Ovary (tissue), 3 donors: ENCODE data around the gene PTRH2.

Experiments used
- EP300 ChIP-seq: sonication (generic); formaldehyde crosslinking; IDR thresholded peaks from one replicate; pipeline ENCODE4 v1.6.1; 2017; ENCODE audit warnings: antibody characterized with exemption
- POLR2A ChIP-seq: fragments of 450-650 bp; IDR thresholded peaks from one replicate; pipeline ENCODE4 v1.6.1; 2017; ENCODE audit warnings: antibody characterized with exemption, mild to moderate bottlenecking, moderate library complexity
- TF ChIP-seq, protein P1 (sequence below), 3 donors: fragments of 450-650 bp in 2 of 3; fragments of 200-600 bp in 1 of 3; IDR thresholded peaks; one replicate each; pipeline versions ENCODE4 v1.5.1 to v1.8.0; 2016 to 2022; ENCODE audit warnings: antibody characterized with exemption in 3 of 3, mild to moderate bottlenecking in 1 of 3
- donor health status: DM: no; HTN: no; CAD: no.

DNA sequence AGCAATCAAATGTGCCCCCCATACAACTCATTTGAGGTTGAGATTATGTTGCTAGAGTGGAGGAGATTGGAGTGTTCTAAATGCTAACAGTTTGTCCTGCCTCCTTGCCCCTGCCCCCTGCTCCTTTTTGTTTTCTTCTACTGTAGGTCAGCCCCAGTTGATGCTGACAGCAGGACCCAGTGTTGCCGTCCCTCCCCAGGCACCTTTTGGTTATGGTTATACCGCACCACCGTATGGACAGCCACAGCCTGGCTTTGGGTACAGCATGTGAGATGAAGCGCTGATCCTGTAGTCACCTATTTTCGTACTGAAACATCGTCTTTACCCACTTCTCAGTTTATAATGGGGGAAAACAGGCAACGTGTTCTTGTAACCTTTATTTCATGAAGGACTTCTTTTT lies 13.6 kb downstream of the PTRH2 start:
- TF ChIP-seq, protein P1, sequence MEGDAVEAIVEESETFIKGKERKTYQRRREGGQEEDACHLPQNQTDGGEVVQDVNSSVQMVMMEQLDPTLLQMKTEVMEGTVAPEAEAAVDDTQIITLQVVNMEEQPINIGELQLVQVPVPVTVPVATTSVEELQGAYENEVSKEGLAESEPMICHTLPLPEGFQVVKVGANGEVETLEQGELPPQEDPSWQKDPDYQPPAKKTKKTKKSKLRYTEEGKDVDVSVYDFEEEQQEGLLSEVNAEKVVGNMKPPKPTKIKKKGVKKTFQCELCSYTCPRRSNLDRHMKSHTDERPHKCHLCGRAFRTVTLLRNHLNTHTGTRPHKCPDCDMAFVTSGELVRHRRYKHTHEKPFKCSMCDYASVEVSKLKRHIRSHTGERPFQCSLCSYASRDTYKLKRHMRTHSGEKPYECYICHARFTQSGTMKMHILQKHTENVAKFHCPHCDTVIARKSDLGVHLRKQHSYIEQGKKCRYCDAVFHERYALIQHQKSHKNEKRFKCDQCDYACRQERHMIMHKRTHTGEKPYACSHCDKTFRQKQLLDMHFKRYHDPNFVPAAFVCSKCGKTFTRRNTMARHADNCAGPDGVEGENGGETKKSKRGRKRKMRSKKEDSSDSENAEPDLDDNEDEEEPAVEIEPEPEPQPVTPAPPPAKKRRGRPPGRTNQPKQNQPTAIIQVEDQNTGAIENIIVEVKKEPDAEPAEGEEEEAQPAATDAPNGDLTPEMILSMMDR (IDR thresholded peaks at IDR 0.05) = no peak
- TF ChIP-seq EP300 (no peak), POLR2A (no peak)
